SK-N-SH treated with all-trans-retinoic acid at 6 μM for 48 hours (cell line): ENCODE measurements around the gene C8G.

Source experiments
- ATAC-seq: fragments of 200-7000 bp; cut with Tn5 transposase; 3 replicates; pipeline ENCODE4 v1.9.1; 2020; ENCODE audit warnings: mild to moderate bottlenecking, moderate library complexity
- ARNTL ChIP-seq: fragments of 450-650 bp; formaldehyde crosslinking; IDR thresholded peaks from 2 replicates; pipeline ENCODE4 v1.5.0; 2020; ENCODE audit warnings: low read depth, mild to moderate bottlenecking, moderate library complexity, borderline replicate concordance
- BACH2 ChIP-seq: fragments of 250-450 bp; sonication (Bioruptor Pico); IDR thresholded peaks from 2 replicates; pipeline ENCODE4 v1.9.0; 2021; ENCODE audit warnings: mild to moderate bottlenecking, borderline replicate concordance
- CSDC2 ChIP-seq: fragments of 250-450 bp; sonication (Bioruptor Pico); IDR thresholded peaks from 2 replicates; pipeline ENCODE4 v1.5.0; 2020; ENCODE audit warnings: mild to moderate bottlenecking, moderate library complexity
- CSRNP3 ChIP-seq: fragments of 250-450 bp; sonication (Bioruptor Pico); IDR thresholded peaks from 2 replicates; pipeline ENCODE4 v1.5.1; 2021; ENCODE audit warnings: mild to moderate bottlenecking, moderate library complexity
- ISL1 ChIP-seq: fragments of 250-450 bp; sonication (Bioruptor Pico); IDR thresholded peaks from 2 replicates; pipeline ENCODE4 v2.1.2; 2022; ENCODE audit warnings: mild to moderate bottlenecking, moderate library complexity
- OSR1 ChIP-seq: fragments of 250-450 bp; sonication (Bioruptor Pico); IDR thresholded peaks from 2 replicates; pipeline ENCODE4 v1.8.0; 2022; ENCODE audit warnings: moderate library complexity, mild to moderate bottlenecking, inconsistent platforms
- PATZ1 ChIP-seq: fragments of 250-450 bp; sonication (Bioruptor Pico); IDR thresholded peaks from 2 replicates; pipeline ENCODE4 v1.8.0; 2020; ENCODE audit warnings: mild to moderate bottlenecking, moderate library complexity, borderline replicate concordance
- POU6F1 ChIP-seq: fragments of 250-450 bp; sonication (Bioruptor Pico); IDR thresholded peaks from 2 replicates; pipeline ENCODE4 v1.8.0; 2021; ENCODE audit warnings: low read depth, mild to moderate bottlenecking, moderate library complexity, borderline replicate concordance
- RARB ChIP-seq: fragments of 250-450 bp; sonication (Bioruptor Pico); IDR thresholded peaks from 2 replicates; pipeline ENCODE4 v1.8.0; 2021; ENCODE audit warnings: mild to moderate bottlenecking, moderate library complexity
- TCF4 ChIP-seq: fragments of 250-450 bp; sonication (Bioruptor Pico); IDR thresholded peaks from 2 replicates; pipeline ENCODE4 v1.8.0; 2021; ENCODE audit warnings: mild to moderate bottlenecking, moderate library complexity, borderline replicate concordance
- TOX ChIP-seq: fragments of 250-450 bp; sonication (Bioruptor Pico); IDR thresholded peaks from 2 replicates; pipeline ENCODE4 v1.8.0; 2021; ENCODE audit warnings: mild to moderate bottlenecking, moderate library complexity, borderline replicate concordance
- TSHZ2 ChIP-seq: fragments of 250-450 bp; sonication (Bioruptor Pico); IDR thresholded peaks from 2 replicates; pipeline ENCODE4 v1.5.0; 2020; ENCODE audit warnings: mild to moderate bottlenecking, moderate library complexity
- ZC3H10 ChIP-seq: fragments of 250-450 bp; sonication (Bioruptor Pico); IDR thresholded peaks from 2 replicates; pipeline ENCODE4 v1.5.1; 2021; ENCODE audit warnings: mild to moderate bottlenecking, moderate library complexity
- ZFP3 ChIP-seq: fragments of 250-450 bp; sonication (Bioruptor Pico); IDR thresholded peaks from 2 replicates; pipeline ENCODE4 v1.5.0; 2020; ENCODE audit warnings: mild to moderate bottlenecking, moderate library complexity
- ZFP30 ChIP-seq: fragments of 450-650 bp; formaldehyde crosslinking; IDR thresholded peaks from 2 replicates; pipeline ENCODE4 v1.5.0; 2022; ENCODE audit warnings: mild to moderate bottlenecking, moderate library complexity
- ZNF565 ChIP-seq: fragments of 450-650 bp; formaldehyde crosslinking; conservative IDR thresholded peaks from 2 replicates; pipeline ENCODE4 v1.5.0; 2020; ENCODE audit warnings: low read depth, mild to moderate bottlenecking, moderate library complexity
- ZNF8 ChIP-seq: fragments of 450-650 bp; formaldehyde crosslinking; IDR thresholded peaks from 2 replicates; pipeline ENCODE4 v1.5.0; 2020; ENCODE audit warnings: mild to moderate bottlenecking, moderate library complexity

Gene C8G

GRCh38 chr9:136917902-136918301 lies 27.1 kb upstream of the C8G start:
- TF ChIP-seq TOX (CRISPR knock-in tag) (no peak), TSHZ2 (CRISPR knock-in tag) (no peak), ZNF565 (CRISPR knock-in tag) (no peak), PATZ1 (no peak), ZFP3 (CRISPR knock-in tag) (no peak), OSR1 (CRISPR knock-in tag) (no peak), ZC3H10 (CRISPR knock-in tag) (no peak), RARB (CRISPR knock-in tag) (no peak)
- TF ChIP-seq, all 23 proteins: peak for 0
- no peak for ATAC-seq

GRCh38 chr9:136920069-136920468 lies 25.0 kb upstream of the C8G start:
- no peak for ATAC-seq
- no peak for TF ChIP-seq OSR1 (CRISPR knock-in tag)

GRCh38 chr9:136920734-136921231 lies 24.3 kb upstream of the C8G start:
- TF ChIP-seq RARB (CRISPR knock-in tag) (no peak), OSR1 (CRISPR knock-in tag) (no peak), ZFP3 (CRISPR knock-in tag) (no peak), TSHZ2 (CRISPR knock-in tag) (no peak), ZNF565 (CRISPR knock-in tag) (no peak), BACH2 (no peak), POU6F1 (CRISPR knock-in tag) (no peak), CSDC2 (CRISPR knock-in tag) (no peak), PATZ1 (no peak), TOX (CRISPR knock-in tag) (no peak), CSRNP3 (CRISPR knock-in tag) (no peak)
- ATAC-seq = no peak

GRCh38 chr9:136921307-136921706 lies 23.7 kb upstream of the C8G start:
- ATAC-seq = no peak
- TF ChIP-seq ZNF8 (CRISPR knock-in tag) (no peak), TCF4 (CRISPR knock-in tag) (no peak), ARNTL (CRISPR knock-in tag) (no peak), BACH2 (no peak), ZFP3 (CRISPR knock-in tag) (no peak), ZC3H10 (CRISPR knock-in tag) (no peak), ZFP30 (CRISPR knock-in tag) (no peak), ISL1 (CRISPR knock-in tag) (no peak), CSRNP3 (CRISPR knock-in tag) (no peak), CSDC2 (CRISPR knock-in tag) (no peak), POU6F1 (CRISPR knock-in tag) (no peak), ZNF565 (CRISPR knock-in tag) (no peak)
